Nasal cavity respiratory epithelium epithelial cell of viscerocranial mucosa (primary cell): ENCODE data around the gene HRH4. TPM values are rescaled to one million over a fixed set of nuclear protein-coding genes. Genes with fewer than 3 reads are reported as not detected.

Experiments
- total RNA-seq: library from RNA; depleted of rRNA; stranded (reverse); fragments of >200 nt; gene quantifications from 2 replicates; pipeline ENCODE4 v1.2.3, GENCODE V29; 2014

The HRH4 gene
- 0.21 and 0.34 TPM in 2 replicates for total RNA-seq

GRCh38 chr18:24460388-24460787, at the start of gene HRH4:
HRH4 (plus strand) TSS chr18:24460637; CDS start chr18:24460729, 92 bp downstream.

GRCh38 chr18:24426398-24427294, 33.8 kb upstream of the HRH4 start, which contains the start of gene IMPACT:
IMPACT (plus strand) TSS chr18:24426670; CDS start chr18:24426757, 87 bp downstream.

Other genes with a start within 250 kb of the HRH4 start
- 28.4 and 42.9 TPM in 2 replicates for gene OSBPL1A, start 62.8 kb upstream of the HRH4 start, total RNA-seq
- 28.4 and 35.9 TPM in 2 replicates for gene IMPACT, start 34.0 kb upstream of the HRH4 start, total RNA-seq